Breast epithelium (tissue), 4 donors: ENCODE data around the gene MT1B. TPM values are rescaled to one million over a fixed set of nuclear protein-coding genes. Genes with fewer than 3 reads are reported as not detected.

Experiments
- DNase-seq, 2 donors: peaks; one replicate each; pipeline ENCODE4 v3.0.0-alpha.2; 2019; ENCODE audit warnings: low spot score in 2 of 2
- H3K27ac ChIP-seq, 2 donors: fragments of 200-600 bp; sonication (generic) in 1 of 2; one replicate each; pipeline ENCODE4 v1.5.1; 2016 to 2019; ENCODE audit warnings: mild to moderate bottlenecking in 1 of 2
- H3K27me3 ChIP-seq, 2 donors: fragments of 200-600 bp; sonication (generic) in 1 of 2; one replicate each; pipeline versions ENCODE4 v1.5.1 to v1.6.0; 2017 to 2019; ENCODE audit warnings: control low read depth in 1 of 2, mild to moderate bottlenecking in 1 of 2
- H3K36me3 ChIP-seq: fragments of 200-600 bp; one replicate; pipeline ENCODE4 v1.5.1; 2019
- H3K4me1 ChIP-seq, 2 donors: fragments of 200-600 bp; sonication (generic); one replicate each; pipeline ENCODE4 v1.5.1; 2016 to 2019; ENCODE audit warnings: control low read depth in 1 of 2
- H3K4me3 ChIP-seq, 3 donors: fragments of 200-600 bp; sonication (generic); 1 replicate in 2 of 3; 2 replicates in 1 of 3; pipeline ENCODE4 v1.5.1; 2016 to 2019; ENCODE audit warnings: mild to moderate bottlenecking in 3 of 3, moderate library complexity in 2 of 3
- H3K9me3 ChIP-seq, 2 donors: fragments of 200-600 bp; sonication (generic) in 1 of 2; one replicate each; pipeline ENCODE4 v1.5.1; 2016 to 2019; ENCODE audit warnings: control low read depth in 1 of 2
- POLR2A ChIP-seq: fragments of 450-650 bp; IDR thresholded peaks from one replicate; pipeline ENCODE4 v1.6.1; 2016; ENCODE audit warnings: antibody characterized with exemption, mild to moderate bottlenecking, moderate library complexity
- POLR2AphosphoS5 ChIP-seq, 3 donors: sonication (generic); formaldehyde crosslinking; IDR thresholded peaks; one replicate each; pipeline ENCODE4 v1.6.1; 2017; ENCODE audit warnings: antibody characterized with exemption in 3 of 3
- intact Hi-C: fragments of 100-400 bp; cut with DNase I; formaldehyde crosslinking; loops from one replicate; pipeline ENCODE4 v1.15.1; 2023; ENCODE audit warnings: low total_unique reads
- total RNA-seq, 3 donors: library from RNA; depleted of rRNA; stranded (reverse); fragments of >200 nt; gene quantifications; one replicate each; pipeline ENCODE4 v1.1.0, GENCODE V29; 2016
- TF ChIP-seq, protein P1 (sequence below), 3 donors: fragments of 450-650 bp; IDR thresholded peaks; one replicate each; pipeline ENCODE4 v1.5.1; 2016 to 2017; ENCODE audit warnings: antibody characterized with exemption in 3 of 3, mild to moderate bottlenecking in 3 of 3, moderate library complexity in 3 of 3

MT1B gene
- total RNA-seq, 3 donors from 2014 or later: not detected

- intact Hi-C loops: no loop called here
- no peak overlapping the region for H3K4me3 ChIP-seq
- DNase-seq: no peak
- H3K9me3 ChIP-seq: no peaks in the 10 kb centered on the region
- no peaks in the 10 kb centered on the region for H3K36me3 ChIP-seq
- no peaks in the 10 kb centered on the region for H3K4me1 ChIP-seq
- no peak overlapping the region for H3K27ac ChIP-seq
- H3K27me3 ChIP-seq: no peaks in the 10 kb centered on the region
- no peak for TF ChIP-seq POLR2AphosphoS5 (IDR thresholded peaks at IDR 0.05)
- TF ChIP-seq, protein P1, sequence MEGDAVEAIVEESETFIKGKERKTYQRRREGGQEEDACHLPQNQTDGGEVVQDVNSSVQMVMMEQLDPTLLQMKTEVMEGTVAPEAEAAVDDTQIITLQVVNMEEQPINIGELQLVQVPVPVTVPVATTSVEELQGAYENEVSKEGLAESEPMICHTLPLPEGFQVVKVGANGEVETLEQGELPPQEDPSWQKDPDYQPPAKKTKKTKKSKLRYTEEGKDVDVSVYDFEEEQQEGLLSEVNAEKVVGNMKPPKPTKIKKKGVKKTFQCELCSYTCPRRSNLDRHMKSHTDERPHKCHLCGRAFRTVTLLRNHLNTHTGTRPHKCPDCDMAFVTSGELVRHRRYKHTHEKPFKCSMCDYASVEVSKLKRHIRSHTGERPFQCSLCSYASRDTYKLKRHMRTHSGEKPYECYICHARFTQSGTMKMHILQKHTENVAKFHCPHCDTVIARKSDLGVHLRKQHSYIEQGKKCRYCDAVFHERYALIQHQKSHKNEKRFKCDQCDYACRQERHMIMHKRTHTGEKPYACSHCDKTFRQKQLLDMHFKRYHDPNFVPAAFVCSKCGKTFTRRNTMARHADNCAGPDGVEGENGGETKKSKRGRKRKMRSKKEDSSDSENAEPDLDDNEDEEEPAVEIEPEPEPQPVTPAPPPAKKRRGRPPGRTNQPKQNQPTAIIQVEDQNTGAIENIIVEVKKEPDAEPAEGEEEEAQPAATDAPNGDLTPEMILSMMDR (IDR thresholded peaks at IDR 0.05): no peak
- no peak for TF ChIP-seq POLR2A
Measured at GRCh38 chr16:56647641-56648431, 3.9 kb upstream of the MT1B start.

- no peaks in the 10 kb centered on the region for H3K4me1 ChIP-seq
- H3K9me3 ChIP-seq: no peaks in the 10 kb centered on the region
- intact Hi-C loops: no loop called here
- no peak overlapping the region for H3K4me3 ChIP-seq
- H3K27ac ChIP-seq: no peak overlapping the region
- TF ChIP-seq POLR2A (no peak), POLR2AphosphoS5 (IDR thresholded peaks at IDR 0.05) (no peak)
- TF ChIP-seq, protein P1 (IDR thresholded peaks at IDR 0.05): no peak
- H3K27me3 ChIP-seq: no peaks in the 10 kb centered on the region
- DNase-seq: no peak
- H3K36me3 ChIP-seq: no peaks in the 10 kb centered on the region
Measured at GRCh38 chr16:56649271-56649670, 2.4 kb upstream of the MT1B start.

DNA sequence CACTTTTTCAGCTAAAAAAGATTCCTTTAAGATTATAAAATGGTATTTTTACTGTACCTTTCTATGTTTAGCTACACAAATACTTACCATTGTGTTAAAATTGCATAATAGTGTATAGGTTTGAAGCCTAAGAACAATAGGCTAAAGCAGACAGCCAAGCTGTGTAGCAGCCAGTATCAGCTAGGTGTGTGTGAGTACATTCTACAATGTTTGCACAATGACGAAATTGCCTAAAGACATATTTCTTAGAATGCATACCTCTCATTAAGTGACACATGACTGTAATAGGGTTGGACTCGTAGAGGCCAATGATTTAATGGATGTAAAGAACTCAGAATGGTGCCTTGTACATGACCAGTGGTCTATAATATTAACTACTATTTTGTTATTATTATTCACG, 1.9 kb upstream of the MT1B start:
- Histone ChIP-seq H3K27ac (no peak overlapping the region), H3K4me3 (no peak overlapping the region), H3K4me1 (no peaks in the 10 kb centered on the region), H3K36me3 (no peaks in the 10 kb centered on the region), H3K9me3 (no peaks in the 10 kb centered on the region), H3K27me3 (no peaks in the 10 kb centered on the region)
- DNase-seq: no peak
- intact Hi-C loops: no loop called here
- TF ChIP-seq POLR2AphosphoS5 (IDR thresholded peaks at IDR 0.05): no peak
- no peak for TF ChIP-seq POLR2A
- TF ChIP-seq, protein P1 (IDR thresholded peaks at IDR 0.05): no peak

- Histone ChIP-seq H3K27ac (no peak overlapping the region), H3K27me3 (no peaks in the 10 kb centered on the region), H3K36me3 (no peaks in the 10 kb centered on the region), H3K4me1 (no peaks in the 10 kb centered on the region), H3K4me3 (no peak overlapping the region), H3K9me3 (no peaks in the 10 kb centered on the region)
- TF ChIP-seq POLR2AphosphoS5 (IDR thresholded peaks at IDR 0.05): no peak
- TF ChIP-seq, protein P1 (IDR thresholded peaks at IDR 0.05): no peak
- no peak for TF ChIP-seq POLR2A
- no peak for DNase-seq
- intact Hi-C loops: no loop called here
Measured at GRCh38 chr16:56652600-56652999, 914 bp downstream of the MT1B start.

DNA sequence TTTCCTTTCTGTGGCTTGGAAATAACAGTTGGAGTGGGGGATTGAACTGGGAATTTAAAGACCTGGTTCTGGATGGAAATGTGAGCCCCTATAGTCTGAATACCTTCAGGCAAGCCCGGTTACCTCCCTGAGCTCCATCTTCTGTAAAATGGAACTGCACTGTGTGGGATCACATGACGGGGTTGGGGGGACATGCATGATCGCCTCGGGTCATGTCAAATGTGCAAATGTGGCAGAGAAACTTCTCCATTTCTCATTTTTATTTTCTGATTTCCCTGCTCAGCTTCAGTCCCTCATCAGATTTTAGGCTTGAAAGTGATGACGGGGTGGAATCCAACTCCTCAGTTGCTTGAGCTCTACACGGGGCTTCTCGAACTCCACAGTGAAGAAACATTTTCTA, 1.5 kb downstream of the MT1B start:
- Histone ChIP-seq H3K27me3 (no peaks in the 10 kb centered on the region), H3K4me1 (peaks cover 0 to 1% of the 10 kb centered on the region in 2 donors), H3K27ac (no peak overlapping the region), H3K4me3 (no peak overlapping the region), H3K36me3 (no peaks in the 10 kb centered on the region), H3K9me3 (no peaks in the 10 kb centered on the region)
- intact Hi-C loops: no loop called here
- DNase-seq: no peak
- TF ChIP-seq POLR2A (no peak), POLR2AphosphoS5 (IDR thresholded peaks at IDR 0.05) (no peak)
- TF ChIP-seq, protein P1 (IDR thresholded peaks at IDR 0.05): no peak
